Vagina (tissue), 2 donors: Measurements from ENCODE around the gene MRPL34. TPM values are rescaled to one million over a fixed set of nuclear protein-coding genes. Genes with fewer than 3 reads are reported as not detected.

Source experiments
- DNase-seq, 2 donors: peaks; one replicate each; pipeline ENCODE4 v3.0.0-alpha.2; 2017; ENCODE audit errors: extremely low spot score in 2 of 2
- H3K27ac ChIP-seq: fragments of 200-600 bp; sonication (generic); one replicate; pipeline ENCODE4 v1.5.1; 2019
- H3K27me3 ChIP-seq: fragments of 200-600 bp; sonication (generic); one replicate; pipeline ENCODE4 v1.5.1; 2019
- H3K36me3 ChIP-seq, 2 donors: fragments of 200-600 bp; sonication (generic); one replicate each; pipeline ENCODE4 v1.5.1; 2017 to 2019
- H3K4me1 ChIP-seq: fragments of 200-600 bp; sonication (generic); one replicate; pipeline ENCODE4 v1.5.1; 2019
- H3K4me3 ChIP-seq, 2 donors: fragments of 200-600 bp; sonication (generic); 1 replicate in 1 of 2; 2 replicates in 1 of 2; pipeline ENCODE4 v1.5.1; 2016 to 2019
- H3K9me3 ChIP-seq: fragments of 200-600 bp; sonication (generic); one replicate; pipeline ENCODE4 v1.5.1; 2019
- POLR2A ChIP-seq, 2 donors: fragments of 450-650 bp; IDR thresholded peaks; one replicate each; pipeline ENCODE4 v1.6.1; 2017; ENCODE audit warnings: antibody characterized with exemption in 2 of 2, mild to moderate bottlenecking in 2 of 2, moderate library complexity in 2 of 2
- POLR2AphosphoS5 ChIP-seq, 2 donors: sonication (generic); formaldehyde crosslinking; IDR thresholded peaks; one replicate each; pipeline ENCODE4 v1.9.0; 2017; ENCODE audit warnings: antibody characterized with exemption in 2 of 2, mild to moderate bottlenecking in 2 of 2, low read depth in 1 of 2; ENCODE audit not compliant: insufficient read depth in 1 of 2
- intact Hi-C: fragments of 100-400 bp; cut with DNase I; formaldehyde crosslinking; loops from one replicate; pipeline ENCODE4 v1.15.1; 2023
- total RNA-seq: library from RNA; depleted of rRNA; stranded (reverse); fragments of >200 nt; gene quantifications from one replicate; pipeline ENCODE4 v1.2.3, GENCODE V29; 2016
- TF ChIP-seq, protein P1 (sequence below), 3 experiments: fragments of 450-650 bp in 2 of 3; fragments of 200-600 bp in 1 of 3; sonication (generic) in 1 of 3; IDR thresholded peaks; one replicate each; pipeline ENCODE4 v1.5.1; 2017 to 2019; ENCODE audit warnings: antibody characterized with exemption in 3 of 3, mild to moderate bottlenecking in 2 of 3, moderate library complexity in 2 of 3

Gene MRPL34
- total RNA-seq, 1 donor from 2014 or later = 176 TPM

DNA sequence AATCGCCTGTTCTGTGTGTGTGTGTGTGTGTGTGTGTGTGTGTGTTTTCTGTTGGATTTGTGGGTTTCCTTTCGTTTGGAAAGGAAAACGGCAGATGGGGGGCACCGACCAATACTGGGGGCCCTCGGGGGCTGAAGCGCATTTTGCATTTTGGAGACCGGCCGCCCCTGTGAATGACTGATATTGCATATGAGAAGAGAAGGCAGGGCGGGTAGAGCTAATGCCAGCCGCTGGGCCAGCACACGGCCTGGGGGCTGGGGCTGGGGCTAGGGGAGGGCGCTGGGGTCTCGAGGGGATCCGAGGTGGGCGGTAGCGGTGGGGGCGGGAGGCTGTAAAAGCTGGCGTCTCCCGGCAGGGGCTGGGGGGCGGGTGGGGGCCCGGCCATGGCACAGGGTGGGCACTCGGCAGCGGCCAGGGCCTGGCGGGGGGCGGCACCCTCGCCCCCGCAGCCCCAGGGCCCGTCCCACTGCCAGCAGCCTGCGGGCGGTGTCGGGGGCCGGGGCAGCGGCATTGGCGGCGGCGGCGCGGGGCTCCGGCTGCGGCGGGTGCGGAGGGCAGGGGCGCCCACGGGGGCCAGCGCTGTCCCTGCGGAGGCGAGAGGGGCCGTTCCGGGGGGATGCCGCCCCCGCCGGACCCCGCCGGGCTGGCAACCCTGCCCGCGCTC, 17.8 kb downstream of the MRPL34 start:
- H3K4me1 ChIP-seq = peaks cover 20% of the 10 kb centered on the region
- peaks cover 0 to 18% of the 10 kb centered on the region in 2 donors for H3K36me3 ChIP-seq
- H3K27me3 ChIP-seq = no peaks in the 10 kb centered on the region
- no peak overlapping the region for H3K27ac ChIP-seq
- intact Hi-C loops = no loop called here
- TF ChIP-seq POLR2AphosphoS5 (IDR thresholded peaks at IDR 0.05; ENCODE audit: insufficient read depth in 1 of 2, low read depth in 1 of 2) = no peak
- TF ChIP-seq, protein P1, sequence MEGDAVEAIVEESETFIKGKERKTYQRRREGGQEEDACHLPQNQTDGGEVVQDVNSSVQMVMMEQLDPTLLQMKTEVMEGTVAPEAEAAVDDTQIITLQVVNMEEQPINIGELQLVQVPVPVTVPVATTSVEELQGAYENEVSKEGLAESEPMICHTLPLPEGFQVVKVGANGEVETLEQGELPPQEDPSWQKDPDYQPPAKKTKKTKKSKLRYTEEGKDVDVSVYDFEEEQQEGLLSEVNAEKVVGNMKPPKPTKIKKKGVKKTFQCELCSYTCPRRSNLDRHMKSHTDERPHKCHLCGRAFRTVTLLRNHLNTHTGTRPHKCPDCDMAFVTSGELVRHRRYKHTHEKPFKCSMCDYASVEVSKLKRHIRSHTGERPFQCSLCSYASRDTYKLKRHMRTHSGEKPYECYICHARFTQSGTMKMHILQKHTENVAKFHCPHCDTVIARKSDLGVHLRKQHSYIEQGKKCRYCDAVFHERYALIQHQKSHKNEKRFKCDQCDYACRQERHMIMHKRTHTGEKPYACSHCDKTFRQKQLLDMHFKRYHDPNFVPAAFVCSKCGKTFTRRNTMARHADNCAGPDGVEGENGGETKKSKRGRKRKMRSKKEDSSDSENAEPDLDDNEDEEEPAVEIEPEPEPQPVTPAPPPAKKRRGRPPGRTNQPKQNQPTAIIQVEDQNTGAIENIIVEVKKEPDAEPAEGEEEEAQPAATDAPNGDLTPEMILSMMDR (IDR thresholded peaks at IDR 0.05) = no peak
- no peak for TF ChIP-seq POLR2A (IDR thresholded peaks at IDR 0.05)
- DNase-seq = no peak
- H3K4me3 ChIP-seq = no peak overlapping the region
- no peaks in the 10 kb centered on the region for H3K9me3 ChIP-seq

DNA sequence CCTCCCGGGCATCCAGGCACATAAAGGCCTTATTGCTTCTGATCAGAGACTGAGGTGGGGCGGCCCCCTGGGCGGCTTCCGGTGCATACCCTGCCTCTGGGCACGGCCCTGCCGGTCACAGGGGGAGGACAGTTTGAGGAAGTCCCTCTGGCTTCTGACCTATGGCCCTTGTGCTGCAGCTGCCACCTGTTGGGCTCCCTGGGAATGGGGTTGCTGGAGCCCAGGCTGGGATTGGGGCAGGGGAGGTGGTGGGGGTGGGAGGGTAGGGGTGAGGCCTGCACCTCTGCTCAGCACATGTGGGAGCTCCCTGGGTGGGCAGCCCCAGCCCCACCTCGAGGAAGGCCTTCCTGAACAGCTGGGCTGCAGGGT, 18.3 kb downstream of the MRPL34 start:
- peaks cover 0 to 18% of the 10 kb centered on the region in 2 donors for H3K36me3 ChIP-seq
- peaks cover 4% of the 10 kb centered on the region for H3K27me3 ChIP-seq
- intact Hi-C loops = no loop called here
- H3K9me3 ChIP-seq = no peaks in the 10 kb centered on the region
- H3K27ac ChIP-seq = no peak overlapping the region
- H3K4me3 ChIP-seq = no peak overlapping the region
- H3K4me1 ChIP-seq = peaks cover 24% of the 10 kb centered on the region
- TF ChIP-seq, protein P1 (IDR thresholded peaks at IDR 0.05) = no peak
- TF ChIP-seq POLR2A (IDR thresholded peaks at IDR 0.05) (no peak), POLR2AphosphoS5 (IDR thresholded peaks at IDR 0.05; ENCODE audit: insufficient read depth in 1 of 2, low read depth in 1 of 2) (no peak)
- DNase-seq = no peak

GRCh38 chr19:17324357-17325114, 18.9 kb downstream of the MRPL34 start:
- intact Hi-C loops = no loop called here
- Histone ChIP-seq H3K4me3 (no peak overlapping the region), H3K36me3 (peaks cover 0 to 13% of the 10 kb centered on the region in 2 donors), H3K9me3 (no peaks in the 10 kb centered on the region), H3K27ac (no peak overlapping the region), H3K27me3 (peaks cover 7% of the 10 kb centered on the region), H3K4me1 (peaks cover 30% of the 10 kb centered on the region)
- no peak for DNase-seq
- TF ChIP-seq, protein P1 (IDR thresholded peaks at IDR 0.05) = no peak
- TF ChIP-seq POLR2A (IDR thresholded peaks at IDR 0.05) = no peak
- no peak for TF ChIP-seq POLR2AphosphoS5 (IDR thresholded peaks at IDR 0.05; ENCODE audit: insufficient read depth in 1 of 2, low read depth in 1 of 2)

DNA sequence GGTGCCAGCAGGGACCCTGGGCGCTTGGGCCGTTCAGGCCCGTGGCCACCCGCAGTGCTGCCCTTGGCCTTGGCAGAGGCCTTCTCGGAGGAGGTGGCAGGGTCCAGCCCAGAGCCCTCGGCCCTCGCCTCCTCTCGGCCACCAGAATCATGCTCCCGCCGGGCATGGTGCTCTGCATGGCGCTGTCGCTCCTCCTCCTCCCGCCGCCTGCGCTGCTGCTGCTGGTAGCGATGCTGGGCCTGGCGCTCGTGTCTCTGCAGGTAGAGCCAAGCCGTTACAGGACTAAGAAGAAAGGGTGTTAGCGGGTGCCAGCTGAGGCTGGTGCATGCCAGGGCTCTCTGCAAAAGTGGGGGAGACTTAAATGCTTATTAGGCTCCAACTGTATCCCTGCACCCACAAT, 19.5 kb downstream of the MRPL34 start:
- H3K9me3 ChIP-seq = no peaks in the 10 kb centered on the region
- H3K4me3 ChIP-seq = no peak overlapping the region
- no peak overlapping the region for H3K27ac ChIP-seq
- peaks cover 0 to 7% of the 10 kb centered on the region in 2 donors for H3K36me3 ChIP-seq
- no peak for DNase-seq
- TF ChIP-seq, protein P1 (IDR thresholded peaks at IDR 0.05) = no peak
- no peak for TF ChIP-seq POLR2A (IDR thresholded peaks at IDR 0.05)
- intact Hi-C loops = no loop called here
- H3K4me1 ChIP-seq = peaks cover 30% of the 10 kb centered on the region
- H3K27me3 ChIP-seq = peaks cover 7% of the 10 kb centered on the region
